ENCODE measurements around the gene TDRD5.

DNA sequence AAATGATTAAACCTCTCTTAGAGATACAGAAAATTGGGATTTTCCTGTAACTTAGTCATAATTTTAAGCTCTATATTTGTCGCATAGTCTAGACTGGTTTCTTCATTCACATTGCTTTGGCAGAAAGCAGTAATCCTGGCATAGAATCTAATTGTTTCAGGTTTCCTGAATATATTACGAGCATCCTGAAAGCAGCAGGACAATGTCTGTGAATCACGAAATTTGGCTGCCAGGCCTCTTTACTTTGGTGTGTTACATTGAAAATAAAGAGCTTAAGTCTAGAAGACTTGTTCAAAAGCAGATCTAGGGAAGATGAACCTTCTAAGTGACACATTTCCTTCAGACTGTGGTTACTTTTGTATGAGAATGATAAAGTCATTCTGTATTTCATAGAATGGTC lies 72.2 kb downstream of the TDRD5 start:
- TF ChIP-seq, protein P1, sequence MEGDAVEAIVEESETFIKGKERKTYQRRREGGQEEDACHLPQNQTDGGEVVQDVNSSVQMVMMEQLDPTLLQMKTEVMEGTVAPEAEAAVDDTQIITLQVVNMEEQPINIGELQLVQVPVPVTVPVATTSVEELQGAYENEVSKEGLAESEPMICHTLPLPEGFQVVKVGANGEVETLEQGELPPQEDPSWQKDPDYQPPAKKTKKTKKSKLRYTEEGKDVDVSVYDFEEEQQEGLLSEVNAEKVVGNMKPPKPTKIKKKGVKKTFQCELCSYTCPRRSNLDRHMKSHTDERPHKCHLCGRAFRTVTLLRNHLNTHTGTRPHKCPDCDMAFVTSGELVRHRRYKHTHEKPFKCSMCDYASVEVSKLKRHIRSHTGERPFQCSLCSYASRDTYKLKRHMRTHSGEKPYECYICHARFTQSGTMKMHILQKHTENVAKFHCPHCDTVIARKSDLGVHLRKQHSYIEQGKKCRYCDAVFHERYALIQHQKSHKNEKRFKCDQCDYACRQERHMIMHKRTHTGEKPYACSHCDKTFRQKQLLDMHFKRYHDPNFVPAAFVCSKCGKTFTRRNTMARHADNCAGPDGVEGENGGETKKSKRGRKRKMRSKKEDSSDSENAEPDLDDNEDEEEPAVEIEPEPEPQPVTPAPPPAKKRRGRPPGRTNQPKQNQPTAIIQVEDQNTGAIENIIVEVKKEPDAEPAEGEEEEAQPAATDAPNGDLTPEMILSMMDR (IDR thresholded peaks at IDR 0.05 in 8 of 11, conservative IDR thresholded peaks at IDR 0.05 in 3 of 11): no peak
- TF ChIP-seq POLR2A (IDR thresholded peaks at IDR 0.05): no peak
- TF ChIP-seq POLR2AphosphoS5 (IDR thresholded peaks at IDR 0.05): no peak
